Mammary epithelial cell (primary cell): ENCODE measurements around the gene DGCR8.

Experiments
- CTCF ChIP-seq, 2 donors: IDR thresholded peaks in 1 of 2; conservative IDR thresholded peaks in 1 of 2; 2 replicates each; pipeline ENCODE4 v1.5.1; 2011 to 2012; ENCODE audit warnings: inconsistent platforms in 2 of 2, low read length in 2 of 2, mild to moderate bottlenecking in 2 of 2, control low read depth in 1 of 2, low read depth in 1 of 2; ENCODE audit not compliant: insufficient read depth in 1 of 2; ENCODE audit errors: extremely low read depth in 1 of 2
- EZH2 ChIP-seq: IDR thresholded peaks from 2 replicates; pipeline ENCODE4 v1.6.1; 2012; ENCODE audit warnings: low read length, inconsistent platforms, borderline replicate concordance

GRCh38 chr22:20080445-20080775, 369 bp downstream of the DGCR8 start:
- TF ChIP-seq CTCF (conservative IDR thresholded peaks at IDR 0.05 in 1 of 2, IDR thresholded peaks at IDR 0.05 in 1 of 2; ENCODE audit: extremely low read depth in 1 of 2, insufficient read depth in 1 of 2, low read depth in 1 of 2, low read length in 2 of 2) (no peak), EZH2 (no peak)
